ENCODE data around the gene SLC7A11.
A peak's percentile ranks its signal among the peaks of the same experiment; 100 is the strongest.

SLC7A11 gene

DNA sequence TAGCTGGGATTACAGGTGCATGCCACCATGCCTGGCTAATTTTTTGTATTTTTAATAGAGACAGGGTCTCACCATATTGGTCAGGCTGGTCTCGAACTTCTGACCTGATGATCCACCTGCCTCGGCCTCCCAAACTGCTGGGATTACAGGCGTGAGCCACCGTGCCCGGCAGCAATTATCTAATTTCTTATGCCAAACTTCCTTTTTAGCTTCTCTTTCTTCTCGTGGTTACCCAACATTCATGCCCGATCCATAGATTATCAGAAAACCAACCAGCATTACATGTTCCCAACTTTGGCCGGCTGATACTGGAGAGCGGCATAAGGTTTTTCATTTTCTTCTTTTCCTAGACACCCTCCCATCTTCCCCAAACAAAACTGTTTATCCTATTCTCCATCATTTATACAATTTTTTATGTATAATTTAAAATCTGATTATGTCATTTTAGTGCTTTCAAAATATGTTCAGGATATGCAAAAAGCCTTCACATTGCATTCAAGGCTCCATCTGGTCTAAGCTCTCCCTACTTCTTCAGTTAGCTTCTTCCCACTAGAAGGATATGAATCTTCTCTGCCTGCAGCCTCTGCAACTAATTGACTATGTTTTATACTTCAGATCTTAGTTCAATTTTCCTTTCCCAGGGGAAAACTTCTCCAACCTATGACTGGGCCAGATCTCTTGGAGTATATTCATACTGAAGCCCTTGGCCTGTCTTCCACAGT, 8.7 kb downstream of the SLC7A11 start:
- Histone ChIP-seq H3K36me3 (ENCODE audit: control insufficient read depth, insufficient read depth, low read length) (no peaks in the 10 kb centered on the region; the same call in 1 of the 2 replicates), H3K4me1 (ENCODE audit: control insufficient read depth, insufficient read depth, low read length) (no peaks in the 10 kb centered on the region), H3K27ac (ENCODE audit: low read length) (no peak overlapping the region)

DNA sequence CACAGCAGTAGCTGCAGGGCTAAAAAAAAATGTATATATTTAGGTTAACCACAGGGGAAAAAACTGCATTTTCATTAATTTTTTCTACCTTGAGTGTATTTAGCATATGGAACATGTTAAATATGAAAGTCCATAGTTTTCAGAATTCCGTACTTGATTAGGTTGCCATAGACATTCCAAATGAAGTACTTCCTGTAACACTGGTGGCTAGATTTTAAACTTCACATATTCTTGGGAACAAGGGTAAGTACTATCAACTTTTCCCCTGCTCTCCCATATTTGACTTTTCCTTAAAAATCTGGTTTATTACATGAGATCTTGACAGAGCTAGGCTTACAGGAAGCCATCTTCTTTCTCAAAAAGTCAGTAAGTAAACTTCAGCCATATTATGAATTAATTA, 9.8 kb downstream of the SLC7A11 start:
- DNase-seq (ENCODE audit: low read depth, low spot score): no peak
- no peaks in the 10 kb centered on the region for H3K4me1 ChIP-seq (ENCODE audit: control insufficient read depth, insufficient read depth, low read length)
- H3K36me3 ChIP-seq (ENCODE audit: control insufficient read depth, insufficient read depth, low read length): no peaks in the 10 kb centered on the region
- no peak overlapping the region for H3K4me3 ChIP-seq (ENCODE audit: low read length)
- H3K27me3 ChIP-seq (ENCODE audit: control insufficient read depth, insufficient read depth, low read length): no peaks in the 10 kb centered on the region
- no peak overlapping the region for H3K27ac ChIP-seq (ENCODE audit: low read length)
- WGBS (ENCODE audit: insufficient coverage, insufficient read length): no CpG with 5 or more reads among the region's 1 CpG
- H3K9me3 ChIP-seq (ENCODE audit: control insufficient read depth, insufficient read depth, low read length): no peaks in the 10 kb centered on the region

More for the DNA sequence above, 8.7 kb downstream of the SLC7A11 start:
- no peak overlapping the region for H3K4me3 ChIP-seq (ENCODE audit: low read length)
- no CpG with 5 or more reads among the region's 9 CpGs for whole genome bisulfite sequencing (ENCODE audit: insufficient coverage, insufficient read length)
- H3K27me3 ChIP-seq (ENCODE audit: control insufficient read depth, insufficient read depth, low read length): no peaks in the 10 kb centered on the region
- DNase-seq (ENCODE audit: low read depth, low spot score): no peak
- H3K9me3 ChIP-seq (ENCODE audit: control insufficient read depth, insufficient read depth, low read length): no peaks in the 10 kb centered on the region

- Histone ChIP-seq H3K4me3 (ENCODE audit: low read length) (no peak overlapping the region), H3K36me3 (ENCODE audit: control insufficient read depth, insufficient read depth, low read length) (no peaks in the 10 kb centered on the region), H3K27me3 (ENCODE audit: control insufficient read depth, insufficient read depth, low read length) (no peaks in the 10 kb centered on the region), H3K4me1 (ENCODE audit: control insufficient read depth, insufficient read depth, low read length) (no peaks in the 10 kb centered on the region), H3K27ac (ENCODE audit: low read length) (no peak overlapping the region), H3K9me3 (ENCODE audit: control insufficient read depth, insufficient read depth, low read length) (no peaks in the 10 kb centered on the region)
- no peak for DNase-seq (ENCODE audit: low read depth, low spot score)
- WGBS (ENCODE audit: insufficient coverage, insufficient read length): no CpG with 5 or more reads among the region's 3 CpGs
Observed at GRCh38 chr4:138230048-138230447, 12.1 kb downstream of the SLC7A11 start.

DNA sequence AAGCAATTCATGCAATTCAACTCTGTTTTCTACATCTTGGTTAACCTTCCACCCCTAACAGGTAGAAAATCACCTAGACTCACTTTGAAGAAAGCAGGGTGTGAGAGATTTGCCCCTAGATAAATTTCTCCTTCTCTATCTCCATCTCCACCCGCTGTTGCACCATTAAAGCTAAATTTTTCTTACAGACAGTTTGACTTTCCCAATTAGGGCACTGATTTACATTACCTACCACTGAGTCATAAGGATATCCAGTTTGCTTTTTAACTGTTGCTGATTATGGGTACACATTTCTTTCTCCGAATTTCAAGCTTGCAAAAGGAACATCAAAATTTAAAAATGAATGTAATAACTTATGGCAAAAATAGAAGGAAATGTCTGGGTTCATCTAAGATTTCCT, 13.0 kb downstream of the SLC7A11 start:
- Histone ChIP-seq H3K27me3 (ENCODE audit: control insufficient read depth, insufficient read depth, low read length) (no peaks in the 10 kb centered on the region), H3K9me3 (ENCODE audit: control insufficient read depth, insufficient read depth, low read length) (no peaks in the 10 kb centered on the region), H3K27ac (ENCODE audit: low read length) (no peak overlapping the region), H3K36me3 (ENCODE audit: control insufficient read depth, insufficient read depth, low read length) (no peaks in the 10 kb centered on the region), H3K4me1 (ENCODE audit: control insufficient read depth, insufficient read depth, low read length) (no peaks in the 10 kb centered on the region), H3K4me3 (ENCODE audit: low read length) (no peak overlapping the region)
- DNase-seq (ENCODE audit: low read depth, low spot score): no peak
- no CpG with 5 or more reads among the region's 2 CpGs for WGBS (ENCODE audit: insufficient coverage, insufficient read length)

GRCh38 chr4:138226351-138226750, 15.8 kb downstream of the SLC7A11 start:
- no peak for DNase-seq (ENCODE audit: low read depth, low spot score)
- H3K27me3 ChIP-seq (ENCODE audit: control insufficient read depth, insufficient read depth, low read length): no peaks in the 10 kb centered on the region
- peaks cover 2% of the 10 kb centered on the region; the same call in 1 of the 2 replicates for H3K4me1 ChIP-seq (ENCODE audit: control insufficient read depth, insufficient read depth, low read length)
- H3K4me3 ChIP-seq (ENCODE audit: low read length): no peak overlapping the region
- no peak overlapping the region for H3K27ac ChIP-seq (ENCODE audit: low read length)
- no peaks in the 10 kb centered on the region for H3K9me3 ChIP-seq (ENCODE audit: control insufficient read depth, insufficient read depth, low read length)
- whole genome bisulfite sequencing (ENCODE audit: insufficient coverage, insufficient read length): no CpG with 5 or more reads among the region's 3 CpGs
- no peaks in the 10 kb centered on the region for H3K36me3 ChIP-seq (ENCODE audit: control insufficient read depth, insufficient read depth, low read length)

GRCh38 chr4:138225477-138225876, 16.7 kb downstream of the SLC7A11 start:
- Histone ChIP-seq H3K36me3 (ENCODE audit: control insufficient read depth, insufficient read depth, low read length) (no peaks in the 10 kb centered on the region), H3K27ac (ENCODE audit: low read length) (no peak overlapping the region), H3K9me3 (ENCODE audit: control insufficient read depth, insufficient read depth, low read length) (no peaks in the 10 kb centered on the region), H3K4me3 (ENCODE audit: low read length) (no peak overlapping the region), H3K27me3 (ENCODE audit: control insufficient read depth, insufficient read depth, low read length) (no peaks in the 10 kb centered on the region), H3K4me1 (ENCODE audit: control insufficient read depth, insufficient read depth, low read length) (peaks cover 2% of the 10 kb centered on the region; the same call in 1 of the 2 replicates)
- WGBS (ENCODE audit: insufficient coverage, insufficient read length): no CpG with 5 or more reads among the region's 1 CpG
- DNase-seq (ENCODE audit: low read depth, low spot score): no peak

DNA sequence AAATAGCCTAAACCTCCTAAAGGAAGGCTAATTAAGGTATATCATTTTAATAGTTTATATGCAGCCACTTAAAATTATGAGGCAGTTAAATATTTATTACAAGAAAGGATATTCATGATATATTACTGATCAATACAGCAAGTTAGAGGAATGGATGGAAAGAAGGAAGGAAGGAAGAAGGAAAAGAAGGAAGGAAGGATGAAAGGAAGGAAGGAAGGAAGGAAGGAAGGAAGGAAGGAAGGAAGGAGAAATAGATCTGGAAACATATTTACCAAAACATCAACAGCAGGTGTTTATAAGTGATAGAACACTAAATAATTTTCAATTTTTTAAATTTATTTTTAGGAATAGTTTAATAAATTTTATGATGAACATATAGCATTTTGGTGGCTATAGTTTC, 17.5 kb downstream of the SLC7A11 start:
- no peak overlapping the region for H3K27ac ChIP-seq (ENCODE audit: low read length)
- H3K4me1 ChIP-seq (ENCODE audit: control insufficient read depth, insufficient read depth, low read length): peaks cover 2% of the 10 kb centered on the region; the same call in 1 of the 2 replicates
- no peak overlapping the region for H3K4me3 ChIP-seq (ENCODE audit: low read length)
- H3K36me3 ChIP-seq (ENCODE audit: control insufficient read depth, insufficient read depth, low read length): no peaks in the 10 kb centered on the region
- no peaks in the 10 kb centered on the region for H3K9me3 ChIP-seq (ENCODE audit: control insufficient read depth, insufficient read depth, low read length)
- no peak for DNase-seq (ENCODE audit: low read depth, low spot score)
- H3K27me3 ChIP-seq (ENCODE audit: control insufficient read depth, insufficient read depth, low read length): no peaks in the 10 kb centered on the region

- H3K27ac ChIP-seq (ENCODE audit: low read length): peak overlapping the region; percentile 77
- DNase-seq (ENCODE audit: low read depth, low spot score): peak; percentile 25
- no peaks in the 10 kb centered on the region for H3K36me3 ChIP-seq (ENCODE audit: control insufficient read depth, insufficient read depth, low read length)
- no CpG with 5 or more reads among the region's 4 CpGs for WGBS (ENCODE audit: insufficient coverage, insufficient read length)
- H3K4me3 ChIP-seq (ENCODE audit: low read length): no peak overlapping the region
- no peaks in the 10 kb centered on the region for H3K27me3 ChIP-seq (ENCODE audit: control insufficient read depth, insufficient read depth, low read length)
- H3K9me3 ChIP-seq (ENCODE audit: control insufficient read depth, insufficient read depth, low read length): no peaks in the 10 kb centered on the region
- H3K4me1 ChIP-seq (ENCODE audit: control insufficient read depth, insufficient read depth, low read length): peaks cover 2% of the 10 kb centered on the region; the same call in 1 of the 2 replicates
Observed at GRCh38 chr4:138223231-138223910, 18.8 kb downstream of the SLC7A11 start.

GRCh38 chr4:138222046-138222445, 20.1 kb downstream of the SLC7A11 start:
- Histone ChIP-seq H3K9me3 (ENCODE audit: control insufficient read depth, insufficient read depth, low read length) (no peaks in the 10 kb centered on the region), H3K27me3 (ENCODE audit: control insufficient read depth, insufficient read depth, low read length) (no peaks in the 10 kb centered on the region), H3K4me1 (ENCODE audit: control insufficient read depth, insufficient read depth, low read length) (peaks cover 3% of the 10 kb centered on the region), H3K4me3 (ENCODE audit: low read length) (no peak overlapping the region), H3K36me3 (ENCODE audit: control insufficient read depth, insufficient read depth, low read length) (no peaks in the 10 kb centered on the region), H3K27ac (ENCODE audit: low read length) (no peak overlapping the region)
- DNase-seq (ENCODE audit: low read depth, low spot score): no peak
- WGBS (ENCODE audit: insufficient coverage, insufficient read length): no CpG with 5 or more reads among the region's 4 CpGs

DNA sequence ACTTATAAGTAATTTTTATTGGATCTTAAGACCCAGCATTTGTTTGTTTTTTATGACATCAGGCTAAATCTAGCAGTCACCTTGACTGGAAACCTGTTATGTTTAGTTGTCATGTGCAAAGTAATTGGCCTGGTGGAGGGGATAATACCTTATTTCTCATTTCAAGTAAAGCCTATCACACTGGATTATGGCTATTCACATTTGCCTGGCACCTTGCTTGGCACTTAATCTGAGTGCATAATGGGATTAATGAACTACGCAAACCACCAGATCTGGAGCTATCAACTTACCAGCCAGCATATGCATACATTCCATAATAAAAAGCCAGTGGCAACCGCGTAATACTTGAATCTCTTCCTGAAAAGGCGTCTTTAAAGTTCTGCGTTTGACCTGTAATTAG, 23.2 kb downstream of the SLC7A11 start:
- no peaks in the 10 kb centered on the region for H3K9me3 ChIP-seq (ENCODE audit: control insufficient read depth, insufficient read depth, low read length)
- no peak overlapping the region for H3K4me3 ChIP-seq (ENCODE audit: low read length)
- H3K27me3 ChIP-seq (ENCODE audit: control insufficient read depth, insufficient read depth, low read length): no peaks in the 10 kb centered on the region
- H3K27ac ChIP-seq (ENCODE audit: low read length): no peak overlapping the region
- no peaks in the 10 kb centered on the region for H3K36me3 ChIP-seq (ENCODE audit: control insufficient read depth, insufficient read depth, low read length)
- no peak for DNase-seq (ENCODE audit: low read depth, low spot score)
- WGBS (ENCODE audit: insufficient coverage, insufficient read length): no CpG with 5 or more reads among the region's 5 CpGs
- peaks cover 5% of the 10 kb centered on the region for H3K4me1 ChIP-seq (ENCODE audit: control insufficient read depth, insufficient read depth, low read length)

GRCh38 chr4:138217567-138217966, 24.6 kb downstream of the SLC7A11 start:
- Histone ChIP-seq H3K27ac (ENCODE audit: low read length) (no peak overlapping the region), H3K9me3 (ENCODE audit: control insufficient read depth, insufficient read depth, low read length) (no peaks in the 10 kb centered on the region), H3K4me3 (ENCODE audit: low read length) (no peak overlapping the region), H3K4me1 (ENCODE audit: control insufficient read depth, insufficient read depth, low read length) (peaks cover 3% of the 10 kb centered on the region), H3K36me3 (ENCODE audit: control insufficient read depth, insufficient read depth, low read length) (no peaks in the 10 kb centered on the region), H3K27me3 (ENCODE audit: control insufficient read depth, insufficient read depth, low read length) (no peaks in the 10 kb centered on the region)
- no peak for DNase-seq (ENCODE audit: low read depth, low spot score)
- WGBS (ENCODE audit: insufficient coverage, insufficient read length): no CpG with 5 or more reads among the region's 5 CpGs

All from iPS DF 6.9 (cell line).